Omental fat pad (tissue), 4 donors: ENCODE measurements around the gene WNT2B. TPM values are rescaled to one million over a fixed set of nuclear protein-coding genes. Genes with fewer than 3 reads are reported as not detected.

Experiments used
- ATAC-seq: fragments of 150-250 bp; one replicate; pipeline ENCODE4 v1.9.1; 2016; ENCODE audit warnings: mild to moderate bottlenecking, moderate library complexity; ENCODE audit not compliant: low FRiP score
- DNase-seq: peaks from one replicate; pipeline ENCODE4 v3.0.0-alpha.2; 2019; ENCODE audit warnings: low spot score
- total RNA-seq, 4 donors: library from RNA; depleted of rRNA; stranded (reverse); fragments of >200 nt; gene quantifications; one replicate each; pipeline ENCODE4 v1.1.0, GENCODE V29; 2016
- TF ChIP-seq, protein P1 (sequence below), 3 donors: fragments of 450-650 bp; IDR thresholded peaks; one replicate each; pipeline ENCODE4 v1.5.1; 2016 to 2017; ENCODE audit warnings: antibody characterized with exemption in 3 of 3, mild to moderate bottlenecking in 3 of 3, moderate library complexity in 2 of 3

The WNT2B gene
- total RNA-seq, 4 donors from 2014 or later, result 5.0 to 14.3 (median 11.9) TPM

DNA sequence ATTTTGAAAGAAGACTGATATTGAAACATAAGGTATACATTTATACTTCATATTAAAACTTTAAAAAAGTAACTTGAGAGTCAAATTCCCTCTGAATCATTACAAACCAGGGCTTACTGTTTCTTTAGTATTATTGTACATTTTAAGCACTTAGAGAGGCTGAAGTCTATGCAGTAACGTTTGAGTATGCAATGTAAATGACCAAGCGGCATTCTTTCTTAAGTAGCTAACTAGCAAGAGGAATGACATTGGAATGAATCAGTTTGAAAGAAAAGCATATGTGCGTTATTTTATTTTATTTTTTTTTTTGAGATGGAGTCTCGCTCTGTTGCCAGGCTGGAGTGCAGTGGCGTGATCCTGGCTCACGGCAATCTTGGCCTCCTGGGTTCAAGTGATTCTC is 24.3 kb downstream of the WNT2B start:
- ATAC-seq, result no peak
- TF ChIP-seq, protein P1, sequence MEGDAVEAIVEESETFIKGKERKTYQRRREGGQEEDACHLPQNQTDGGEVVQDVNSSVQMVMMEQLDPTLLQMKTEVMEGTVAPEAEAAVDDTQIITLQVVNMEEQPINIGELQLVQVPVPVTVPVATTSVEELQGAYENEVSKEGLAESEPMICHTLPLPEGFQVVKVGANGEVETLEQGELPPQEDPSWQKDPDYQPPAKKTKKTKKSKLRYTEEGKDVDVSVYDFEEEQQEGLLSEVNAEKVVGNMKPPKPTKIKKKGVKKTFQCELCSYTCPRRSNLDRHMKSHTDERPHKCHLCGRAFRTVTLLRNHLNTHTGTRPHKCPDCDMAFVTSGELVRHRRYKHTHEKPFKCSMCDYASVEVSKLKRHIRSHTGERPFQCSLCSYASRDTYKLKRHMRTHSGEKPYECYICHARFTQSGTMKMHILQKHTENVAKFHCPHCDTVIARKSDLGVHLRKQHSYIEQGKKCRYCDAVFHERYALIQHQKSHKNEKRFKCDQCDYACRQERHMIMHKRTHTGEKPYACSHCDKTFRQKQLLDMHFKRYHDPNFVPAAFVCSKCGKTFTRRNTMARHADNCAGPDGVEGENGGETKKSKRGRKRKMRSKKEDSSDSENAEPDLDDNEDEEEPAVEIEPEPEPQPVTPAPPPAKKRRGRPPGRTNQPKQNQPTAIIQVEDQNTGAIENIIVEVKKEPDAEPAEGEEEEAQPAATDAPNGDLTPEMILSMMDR (IDR thresholded peaks at IDR 0.05), result no peak
- DNase-seq, result no peak

DNA sequence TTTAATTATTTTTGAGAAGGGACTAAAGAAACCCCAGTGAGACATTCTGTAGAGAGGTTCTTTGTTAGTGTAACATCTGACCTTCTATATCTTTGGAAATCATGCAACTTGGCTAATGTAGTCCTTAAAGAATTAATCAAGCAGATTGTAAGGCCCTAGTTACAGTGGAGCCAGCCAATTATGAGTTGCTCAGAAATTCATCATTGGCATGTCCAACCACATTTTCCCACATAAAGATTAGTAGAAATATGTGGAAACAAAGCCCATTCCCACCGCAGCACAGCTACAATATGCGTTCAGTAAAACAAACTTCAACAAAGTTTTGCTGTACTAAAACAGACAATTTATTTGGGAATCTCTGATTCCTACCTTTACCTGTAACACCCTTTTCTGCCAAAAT is 27.8 kb downstream of the WNT2B start:
- DNase-seq, result no peak
- peak; percentile 57 for ATAC-seq
- TF ChIP-seq, protein P1 (IDR thresholded peaks at IDR 0.05), result no peak

DNA sequence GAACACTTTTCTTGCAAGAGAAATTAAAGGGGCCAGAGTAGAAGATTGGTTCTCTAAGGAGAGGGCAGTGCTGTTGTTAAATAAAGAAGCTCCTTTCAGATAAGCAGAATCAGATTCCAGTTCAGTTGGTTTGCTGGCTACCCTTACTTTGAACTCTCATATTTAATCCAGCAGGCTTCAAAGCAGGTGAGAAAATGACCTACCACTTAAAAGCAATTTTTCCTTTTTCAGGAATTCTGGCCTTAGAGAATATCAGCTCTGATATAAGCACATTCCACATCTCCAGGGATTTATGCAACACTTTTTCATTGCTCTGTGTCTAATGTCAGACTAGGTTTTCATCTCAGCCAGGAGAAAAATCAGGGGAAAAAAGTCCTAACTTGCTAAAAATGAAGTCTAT is 28.7 kb downstream of the WNT2B start:
- ATAC-seq, result peak; percentile 23
- DNase-seq, result no peak
- TF ChIP-seq, protein P1 (IDR thresholded peaks at IDR 0.05), result no peak

DNA sequence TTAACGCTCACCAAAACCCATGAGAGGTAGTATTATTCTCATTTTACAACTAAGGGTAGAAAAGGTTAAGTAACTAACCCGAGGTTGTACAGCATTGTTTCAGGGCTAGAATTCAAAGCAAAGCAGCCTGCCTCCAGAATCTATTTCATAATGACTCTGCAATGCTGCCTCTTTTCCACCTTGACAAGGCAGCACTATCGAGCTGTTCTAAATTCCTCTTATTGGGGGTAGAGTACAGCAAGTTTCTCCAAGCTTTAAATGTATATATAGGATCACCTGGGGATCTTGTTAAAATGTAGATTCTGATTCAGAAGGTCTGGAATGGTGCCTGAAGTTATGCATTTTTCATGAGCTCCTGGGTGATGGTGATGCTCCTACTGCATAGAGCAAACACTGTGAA is 30.1 kb downstream of the WNT2B start:
- no peak for ATAC-seq
- no peak for DNase-seq
- TF ChIP-seq, protein P1 (IDR thresholded peaks at IDR 0.05), result no peak

GRCh38 chr1:112540226-112540794 is 31.5 kb downstream of the WNT2B start:
- no peak for ATAC-seq
- TF ChIP-seq, protein P1 (IDR thresholded peaks at IDR 0.05), result no peak

GRCh38 chr1:112541299-112541698 is 32.5 kb downstream of the WNT2B start:
- DNase-seq (no peak), ATAC-seq (no peak)
- TF ChIP-seq, protein P1 (IDR thresholded peaks at IDR 0.05), result no peak

More at GRCh38 chr1:112540226-112540794, 31.5 kb downstream of the WNT2B start:
- DNase-seq, result no peak

GRCh38 chr1:112542206-112542973 is 33.6 kb downstream of the WNT2B start:
- DNase-seq, result no peak
- TF ChIP-seq, protein P1 (IDR thresholded peaks at IDR 0.05), result no peak
- no peak for ATAC-seq
